ENCODE data around the gene TRHDE.

TRHDE gene

GRCh38 chr12:72273851-72274351 lies 1.7 kb downstream of the TRHDE start:
- DNase-seq (ENCODE audit: low spot score), result no peak

GRCh38 chr12:72274931-72275330 lies 2.8 kb downstream of the TRHDE start:
- DNase-seq (ENCODE audit: low spot score), result no peak

DNA sequence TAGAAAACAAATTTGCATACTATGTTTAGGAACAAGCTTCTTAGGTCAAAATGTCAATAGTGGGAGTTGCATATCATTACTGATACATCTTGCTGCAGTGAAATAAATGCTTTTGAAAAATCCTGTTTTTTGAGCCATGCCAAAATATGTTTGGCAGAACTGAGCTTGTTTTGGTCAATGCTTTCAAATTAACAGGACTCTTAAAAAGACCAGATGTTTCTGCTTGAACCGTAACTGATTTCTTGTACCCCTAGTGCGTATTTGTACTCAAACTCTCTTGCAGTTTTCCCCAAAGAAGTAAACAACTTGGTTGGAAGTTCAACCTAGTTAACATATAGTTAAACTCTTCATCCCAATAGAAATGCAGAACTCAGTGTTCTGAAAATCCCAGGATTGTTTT lies 3.4 kb downstream of the TRHDE start:
- DNase-seq (ENCODE audit: low spot score), result no peak

DNA sequence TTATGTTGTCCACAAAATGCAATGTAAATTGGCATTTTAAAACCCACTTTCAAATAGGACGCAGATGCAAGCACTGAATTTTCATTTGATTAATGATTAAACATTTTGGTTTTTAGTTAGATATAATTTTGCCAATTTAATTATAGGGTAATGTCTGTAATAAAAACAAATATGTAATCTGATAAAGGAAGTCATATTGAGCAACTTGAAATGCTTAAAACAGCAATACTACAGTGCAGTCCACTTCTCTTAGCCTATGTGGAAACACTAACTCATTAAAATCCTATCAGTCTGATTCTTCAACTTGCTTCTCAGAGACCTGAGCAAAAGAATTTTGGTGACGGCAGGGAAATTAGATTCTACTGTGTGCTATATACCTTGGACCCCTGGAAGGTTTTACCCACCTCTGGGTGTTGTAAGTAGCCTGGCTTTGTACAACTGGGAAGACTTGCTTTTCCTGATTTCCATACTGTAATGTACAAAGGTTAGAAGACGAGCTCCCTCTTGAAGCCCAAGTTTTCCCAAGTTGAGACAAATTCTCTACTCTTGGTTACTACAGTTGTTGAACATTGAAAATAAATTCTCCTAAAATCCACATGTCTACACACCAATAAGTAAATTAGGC lies 4.1 kb downstream of the TRHDE start:
- DNase-seq (ENCODE audit: low spot score), result no peak

- DNase-seq (ENCODE audit: low spot score), result no peak
These were observed 5.2 kb downstream of the TRHDE start for GRCh38 chr12:72277415-72277814.

GRCh38 chr12:72278894-72279293 lies 6.7 kb downstream of the TRHDE start:
- DNase-seq (ENCODE audit: low spot score), result no peak

- no peak for DNase-seq (ENCODE audit: low spot score)
These were observed 9.0 kb downstream of the TRHDE start for GRCh38 chr12:72281126-72281525.

DNA sequence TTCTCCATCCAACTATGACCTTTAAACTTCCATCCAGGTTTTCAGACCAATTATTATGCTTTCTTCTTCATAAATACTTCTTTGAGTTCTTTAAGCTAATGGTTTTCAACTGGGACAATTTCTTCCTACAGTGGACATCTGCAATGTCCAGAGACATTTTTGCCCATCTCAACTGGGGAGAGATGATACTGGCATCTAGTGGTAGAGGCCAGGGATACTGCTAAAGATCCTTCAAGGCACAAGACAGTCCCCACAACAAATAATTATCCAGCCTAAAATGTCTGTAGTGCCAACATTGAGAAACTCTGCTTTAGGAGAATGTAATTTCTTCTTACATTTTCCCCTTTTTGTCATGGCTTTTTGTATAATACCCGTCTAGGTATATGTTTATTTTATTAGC lies 10.6 kb downstream of the TRHDE start:
- no peak for DNase-seq (ENCODE audit: low spot score)

- DNase-seq (ENCODE audit: low spot score), result no peak
These were observed 13.7 kb downstream of the TRHDE start for GRCh38 chr12:72285861-72286260.

- no peak for DNase-seq (ENCODE audit: low spot score)
These were observed 14.4 kb downstream of the TRHDE start for GRCh38 chr12:72286526-72286925.

- DNase-seq (ENCODE audit: low spot score), result no peak
These were observed 16.3 kb downstream of the TRHDE start for GRCh38 chr12:72288436-72288835.

DNA sequence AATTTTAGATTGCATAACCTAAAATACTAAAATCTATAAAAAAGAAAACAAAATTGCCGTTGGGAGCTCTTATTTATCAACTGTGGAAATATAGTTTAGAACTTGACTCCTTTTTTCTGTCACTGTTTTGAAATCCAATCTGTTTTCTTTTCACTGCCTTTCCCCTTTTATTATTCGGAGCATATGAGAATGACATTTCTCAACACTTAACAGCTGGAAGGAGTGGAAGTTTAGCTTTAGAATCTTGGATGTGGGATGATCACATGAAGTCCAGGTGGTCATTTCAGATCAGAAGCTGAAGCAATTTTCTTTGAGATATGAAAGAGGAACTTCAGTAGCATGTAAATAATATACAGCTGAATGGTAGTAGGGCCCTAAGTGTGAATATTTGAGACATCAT lies 16.7 kb downstream of the TRHDE start:
- no peak for DNase-seq (ENCODE audit: low spot score)

GRCh38 chr12:72289633-72290032 lies 17.5 kb downstream of the TRHDE start:
- DNase-seq (ENCODE audit: low spot score), result no peak

GRCh38 chr12:72291175-72291574 lies 19.0 kb downstream of the TRHDE start:
- DNase-seq (ENCODE audit: low spot score), result no peak

GRCh38 chr12:72293701-72294100 lies 21.5 kb downstream of the TRHDE start:
- no peak for DNase-seq (ENCODE audit: low spot score)

DNA sequence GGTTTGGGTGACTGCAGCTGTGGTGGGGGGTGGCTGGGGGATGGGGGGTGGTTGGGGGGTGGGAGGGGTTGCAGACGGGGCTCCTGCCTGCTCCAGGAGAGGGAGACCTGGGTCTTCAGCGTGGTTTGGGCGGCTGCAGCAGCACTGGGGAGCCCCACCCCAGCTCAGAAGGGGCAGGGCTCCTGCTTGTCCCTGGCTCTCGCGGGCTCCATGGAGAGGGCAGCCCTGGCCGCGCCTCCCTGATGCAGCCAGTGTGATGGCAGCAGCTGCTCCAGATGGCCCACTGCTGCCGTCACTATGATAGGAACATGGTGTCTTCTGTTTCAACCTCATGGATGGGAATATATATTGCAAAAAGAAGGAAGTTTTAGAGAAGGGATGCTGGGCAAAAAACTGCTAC lies 22.9 kb downstream of the TRHDE start:
- no peak for DNase-seq (ENCODE audit: low spot score)

GRCh38 chr12:72295744-72296143 lies 23.6 kb downstream of the TRHDE start:
- DNase-seq (ENCODE audit: low spot score), result no peak

DNA sequence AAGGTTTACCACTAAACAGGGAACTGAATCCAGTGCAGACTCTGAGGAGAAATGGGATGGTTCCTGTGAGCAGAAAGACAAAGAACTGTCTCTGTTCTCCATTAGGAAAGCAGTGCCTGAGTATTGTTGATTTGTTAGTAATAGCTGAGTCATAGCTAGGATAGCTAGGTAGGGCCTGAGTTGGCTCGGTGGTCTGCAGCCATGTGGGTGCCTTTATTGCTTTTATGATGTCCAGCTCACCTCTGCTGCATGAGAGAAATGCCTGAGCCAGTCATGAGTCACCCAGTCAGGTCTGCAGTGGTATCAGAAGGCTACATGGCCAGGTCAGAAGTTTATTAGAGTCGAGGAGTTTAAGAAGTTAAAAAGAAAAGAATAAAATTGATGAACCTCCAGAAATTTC lies 24.2 kb downstream of the TRHDE start:
- DNase-seq (ENCODE audit: low spot score), result no peak

- DNase-seq (ENCODE audit: low spot score), result no peak
These were observed 25.5 kb downstream of the TRHDE start for GRCh38 chr12:72297666-72298065.

- DNase-seq (ENCODE audit: low spot score), result no peak
These were observed 28.6 kb downstream of the TRHDE start for GRCh38 chr12:72300728-72301127.

DNA sequence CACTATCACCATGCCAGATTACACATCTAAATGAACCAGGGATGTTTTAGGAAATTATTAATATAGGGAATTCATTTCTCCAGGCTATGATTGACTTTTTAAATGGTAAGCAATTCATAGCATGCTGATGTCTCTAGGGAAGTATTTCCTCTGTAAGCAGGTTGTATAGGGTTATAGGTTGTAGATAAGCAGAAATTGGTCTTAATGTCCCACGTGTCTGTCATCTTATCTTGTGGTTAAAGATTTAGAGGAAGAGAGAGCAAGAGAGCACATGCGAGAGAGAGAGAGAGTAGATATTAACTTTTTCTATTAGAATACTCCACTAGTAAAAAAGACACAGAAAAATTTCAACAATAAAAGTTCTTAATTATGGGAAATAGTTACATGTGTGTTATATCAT lies 32.6 kb downstream of the TRHDE start:
- no peak for DNase-seq (ENCODE audit: low spot score)

DNA sequence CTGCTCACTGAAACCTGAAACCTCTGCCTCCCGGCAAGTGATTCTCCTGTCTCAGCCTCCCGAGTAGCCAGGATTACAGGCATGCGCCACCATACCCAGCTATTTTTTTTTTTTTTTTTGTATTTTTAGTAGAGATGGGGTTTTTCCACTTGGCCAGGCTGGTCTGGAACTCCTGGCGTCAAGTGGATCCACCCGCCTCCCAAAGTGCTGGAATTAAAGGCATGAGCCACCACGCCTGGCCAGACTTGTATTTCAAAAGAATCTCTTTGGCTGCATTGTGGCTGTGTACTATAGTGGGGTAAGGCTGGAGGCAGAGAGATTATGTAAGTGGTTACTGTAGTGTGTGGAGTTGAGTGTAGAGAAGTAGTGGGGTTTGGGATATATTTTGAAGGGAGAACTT lies 35.1 kb downstream of the TRHDE start:
- no peak for DNase-seq (ENCODE audit: low spot score)

DNA sequence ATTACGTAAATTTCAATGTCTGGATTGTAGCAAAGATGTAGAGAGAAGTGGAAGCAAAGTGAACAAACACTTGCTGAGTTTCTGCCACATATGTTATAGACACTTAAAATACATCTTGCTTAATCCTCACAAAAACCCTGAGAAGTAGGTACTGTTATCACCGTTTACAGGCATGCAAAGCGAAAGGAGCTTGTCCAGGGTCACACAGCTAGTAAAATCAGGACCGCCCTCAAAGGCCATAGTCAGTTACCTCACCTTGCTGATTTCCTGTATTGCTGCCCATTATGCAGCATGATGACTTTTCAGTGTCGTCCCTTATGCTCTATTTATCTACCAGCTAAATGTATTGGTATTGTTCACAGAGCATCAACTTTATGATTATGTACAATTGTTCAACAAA lies 39.8 kb downstream of the TRHDE start:
- no peak for DNase-seq (ENCODE audit: low spot score)

DNA sequence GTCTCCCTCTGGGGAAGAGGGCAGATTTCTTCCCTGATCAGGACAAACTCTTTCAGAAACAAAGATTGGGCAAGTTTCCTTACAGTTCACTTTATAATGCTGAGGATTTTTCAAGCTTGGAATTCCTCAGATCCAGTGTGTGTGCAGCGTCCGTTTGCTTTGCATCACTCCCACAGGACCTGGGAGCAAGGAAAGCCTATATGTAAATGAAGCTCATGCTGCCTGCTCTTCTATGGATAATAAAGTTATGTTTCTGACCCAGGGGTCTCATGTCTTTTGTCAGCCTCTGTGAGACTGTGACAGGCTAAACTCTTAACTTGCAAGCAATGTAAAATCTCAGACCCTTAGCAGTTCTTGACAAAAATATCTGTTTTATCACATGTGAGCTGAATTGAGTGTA lies 41.6 kb downstream of the TRHDE start:
- no peak for DNase-seq (ENCODE audit: low spot score)

- no peak for DNase-seq (ENCODE audit: low spot score)
These were observed 43.7 kb downstream of the TRHDE start for GRCh38 chr12:72315858-72316257.
